Measurements from ENCODE around the gene SLC37A2. TPM values are rescaled to one million over a fixed set of nuclear protein-coding genes. Genes with fewer than 3 reads are reported as not detected.

SLC37A2 gene
- total and polyA plus RNA-seq, 2 of the 13 experiments (the other 11 are each of a cell fraction or from before 2014, with no cell fraction given) = 4.6 to 7.1 TPM

DNA sequence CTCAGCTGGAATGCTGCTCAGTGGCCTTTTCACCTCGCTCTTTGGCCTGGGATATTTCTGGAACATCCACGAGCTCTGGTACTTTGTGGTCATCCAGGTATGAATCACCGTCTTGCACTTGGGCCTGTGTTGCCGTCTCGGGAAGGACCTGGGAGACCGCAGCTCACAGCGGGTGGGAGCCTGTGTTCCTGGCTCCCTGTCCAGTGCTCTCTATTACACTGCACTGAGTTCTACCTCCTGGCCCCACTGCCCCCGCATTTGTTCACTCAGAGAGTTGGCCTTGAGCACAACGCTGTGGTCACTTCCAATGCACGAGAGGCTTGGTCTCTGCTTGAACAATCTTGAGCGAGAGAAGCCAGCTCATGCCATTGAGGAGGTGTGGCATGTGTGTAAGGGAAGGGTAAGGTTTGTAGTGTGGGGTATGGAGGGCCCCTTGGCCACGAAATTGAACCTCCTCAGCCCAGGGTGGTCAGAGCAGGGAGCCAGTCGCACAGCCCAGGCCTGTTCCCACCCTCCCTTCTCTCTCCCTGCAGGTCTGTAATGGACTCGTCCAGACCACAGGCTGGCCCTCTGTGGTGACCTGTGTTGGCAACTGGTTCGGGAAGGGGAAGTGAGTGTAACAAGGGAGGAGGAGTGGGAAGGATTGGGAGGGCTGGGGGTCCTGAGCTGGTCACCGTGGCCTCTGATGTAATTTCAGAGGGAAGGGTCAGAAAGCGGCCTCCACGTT is 16.2 kb downstream of the SLC37A2 start:
- H3K4me2 ChIP-seq (ENCODE audit: low read depth, low read length) = peak overlapping the region; percentile 18; the same call in 1 of the 2 replicates

More for the DNA sequence above, 16.2 kb downstream of the SLC37A2 start:
- Histone ChIP-seq H3K4me3 (replicated peaks in 1 of 3; ENCODE audit: insufficient read depth in 1 of 3, low read depth in 2 of 3, low read length in 3 of 3) (no peak overlapping the region), H3K79me2 (ENCODE audit: insufficient read depth, low read length) (no peaks in the 10 kb centered on the region), H3K9ac (ENCODE audit: insufficient read depth, low read depth, low read length) (no peak overlapping the region), H3K27me3 (ENCODE audit: control insufficient read depth in 1 of 2, insufficient read depth in 2 of 2, low read length in 2 of 2) (no peaks in the 10 kb centered on the region; a peak in 1 of 5 replicates), H3K27ac (ENCODE audit: extremely low read length, insufficient read depth, low read length) (no peak overlapping the region), H4K20me1 (ENCODE audit: insufficient read depth, low read length) (no peaks in the 10 kb centered on the region), H3K9me3 (ENCODE audit: low read length) (no peaks in the 10 kb centered on the region), H2AFZ (ENCODE audit: low read length) (no peak overlapping the region), H3K4me1 (ENCODE audit: insufficient read depth, low read length) (peaks cover 37% of the 10 kb centered on the region), H3K36me3 (replicated peaks in 1 of 2; ENCODE audit: control insufficient read depth in 1 of 2, insufficient read depth in 2 of 2, low read length in 2 of 2) (no peaks in the 10 kb centered on the region)
- ATAC-seq (no peak), FAIRE-seq (no peak), DNase-seq (ENCODE audit: low spot score) (no peak)
- BruUV-seq (replicated peaks) = no TSS peak
- ChIA-PET CTCF (ENCODE audit: low intra/inter-chr PET ratio, low total read pairs) (no interaction called here), POLR2A (no interaction called here)
- 52% methylated on average over 16 of the region's 18 CpGs for WGBS (ENCODE audit: low lambda C conversion rate)
- intact Hi-C loops (cut with micrococcal nuclease; ENCODE audit: unreplicated experiment) = no loop called here
- in situ Hi-C loops (cut with HindIII; ENCODE audit: extremely low pct_ligation_motif_present, low pct_unique_long_range_greater_than_20kb) = no loop called here
- TF ChIP-seq, protein P1, sequence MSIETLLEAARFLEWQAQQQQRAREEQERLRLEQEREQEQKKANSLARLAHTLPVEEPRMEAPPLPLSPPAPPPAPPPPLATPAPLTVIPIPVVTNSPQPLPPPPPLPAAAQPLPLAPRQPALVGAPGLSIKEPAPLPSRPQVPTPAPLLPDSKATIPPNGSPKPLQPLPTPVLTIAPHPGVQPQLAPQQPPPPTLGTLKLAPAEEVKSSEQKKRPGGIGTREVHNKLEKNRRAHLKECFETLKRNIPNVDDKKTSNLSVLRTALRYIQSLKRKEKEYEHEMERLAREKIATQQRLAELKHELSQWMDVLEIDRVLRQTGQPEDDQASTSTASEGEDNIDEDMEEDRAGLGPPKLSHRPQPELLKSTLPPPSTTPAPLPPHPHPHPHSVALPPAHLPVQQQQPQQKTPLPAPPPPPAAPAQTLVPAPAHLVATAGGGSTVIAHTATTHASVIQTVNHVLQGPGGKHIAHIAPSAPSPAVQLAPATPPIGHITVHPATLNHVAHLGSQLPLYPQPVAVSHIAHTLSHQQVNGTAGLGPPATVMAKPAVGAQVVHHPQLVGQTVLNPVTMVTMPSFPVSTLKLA (IDR thresholded peaks at IDR 0.05) = no peak
- TF ChIP-seq ATF1 (CRISPR knock-in tag; IDR thresholded peaks at IDR 0.05) = no peak
- TF ChIP-seq, protein P2, sequence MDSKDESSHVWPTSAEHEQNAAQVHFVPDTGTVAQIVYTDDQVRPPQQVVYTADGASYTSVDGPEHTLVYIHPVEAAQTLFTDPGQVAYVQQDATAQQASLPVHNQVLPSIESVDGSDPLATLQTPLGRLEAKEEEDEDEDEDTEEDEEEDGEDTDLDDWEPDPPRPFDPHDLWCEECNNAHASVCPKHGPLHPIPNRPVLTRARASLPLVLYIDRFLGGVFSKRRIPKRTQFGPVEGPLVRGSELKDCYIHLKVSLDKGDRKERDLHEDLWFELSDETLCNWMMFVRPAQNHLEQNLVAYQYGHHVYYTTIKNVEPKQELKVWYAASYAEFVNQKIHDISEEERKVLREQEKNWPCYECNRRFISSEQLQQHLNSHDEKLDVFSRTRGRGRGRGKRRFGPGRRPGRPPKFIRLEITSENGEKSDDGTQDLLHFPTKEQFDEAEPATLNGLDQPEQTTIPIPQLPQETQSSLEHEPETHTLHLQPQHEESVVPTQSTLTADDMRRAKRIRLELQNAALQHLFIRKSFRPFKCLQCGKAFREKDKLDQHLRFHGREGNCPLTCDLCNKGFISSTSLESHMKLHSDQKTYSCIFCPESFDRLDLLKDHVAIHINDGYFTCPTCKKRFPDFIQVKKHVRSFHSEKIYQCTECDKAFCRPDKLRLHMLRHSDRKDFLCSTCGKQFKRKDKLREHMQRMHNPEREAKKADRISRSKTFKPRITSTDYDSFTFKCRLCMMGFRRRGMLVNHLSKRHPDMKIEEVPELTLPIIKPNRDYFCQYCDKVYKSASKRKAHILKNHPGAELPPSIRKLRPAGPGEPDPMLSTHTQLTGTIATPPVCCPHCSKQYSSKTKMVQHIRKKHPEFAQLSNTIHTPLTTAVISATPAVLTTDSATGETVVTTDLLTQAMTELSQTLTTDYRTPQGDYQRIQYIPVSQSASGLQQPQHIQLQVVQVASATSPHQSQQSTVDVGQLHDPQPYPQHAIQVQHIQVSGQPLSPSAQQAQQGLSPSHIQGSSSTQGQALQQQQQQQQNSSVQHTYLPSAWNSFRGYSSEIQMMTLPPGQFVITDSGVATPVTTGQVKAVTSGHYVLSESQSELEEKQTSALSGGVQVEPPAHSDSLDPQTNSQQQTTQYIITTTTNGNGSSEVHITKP (CRISPR knock-in tag; IDR thresholded peaks at IDR 0.05; ENCODE audit: low read depth) = peak; percentile 94
